A673 (cell line): Measurements from ENCODE around the gene SLC5A3. TPM values are rescaled to one million over a fixed set of nuclear protein-coding genes. Genes with fewer than 3 reads are reported as not detected.
A peak's percentile ranks its signal among the peaks of the same experiment; 100 is the strongest.

Experiments
- BruUV-seq: library from RNA; stranded (reverse); fragments of 400-500 nt; replicated peaks from 2 replicates; lab custom pipeline; 2021; lab: Mats Ljungman, UMichigan
- CTCF ChIA-PET: fragments of 300-600 bp; sonication (Branson Sonifier 250); formaldehyde crosslinking; loops from one replicate; lab custom pipeline; 2022; ENCODE audit warnings: antibody characterized with exemption; lab: Charles Lee
- POLR2A ChIA-PET: fragments of 300-600 bp; sonication (Branson Sonifier 250); formaldehyde crosslinking; loops from one replicate; lab custom pipeline; 2022; ENCODE audit warnings: antibody characterized with exemption; ENCODE audit not compliant: low non-redundant PET; lab: Charles Lee
- DNase-seq: peaks from one replicate; pipeline ENCODE4 v3.0.0-alpha.2; 2015; ENCODE audit warnings: low spot score
- H3K27ac ChIP-seq: fragments of 200-600 bp; sonication (generic); 2 replicates; pipeline ENCODE4 v1.5.1; 2016; ENCODE audit warnings: mixed run types, low read depth, mild to moderate bottlenecking, mixed read lengths, antibody characterized with exemption, low read length; ENCODE audit not compliant: poor library complexity, severe bottlenecking
- H3K27me3 ChIP-seq: fragments of 200-600 bp; sonication (generic); replicated peaks from 2 replicates; pipeline ENCODE4 v1.6.1; 2017; ENCODE audit warnings: mixed run types, low read depth, mild to moderate bottlenecking, mixed read lengths, antibody characterized with exemption, low read length; ENCODE audit not compliant: insufficient read depth, poor library complexity
- H3K36me3 ChIP-seq: fragments of 200-600 bp; sonication (generic); 2 replicates; pipeline ENCODE4 v1.6.1; 2016; ENCODE audit warnings: mixed run types, mild to moderate bottlenecking, mixed read lengths, antibody characterized with exemption, low read length; ENCODE audit not compliant: insufficient read depth, poor library complexity, severe bottlenecking
- H3K4me1 ChIP-seq: fragments of 200-600 bp; sonication (generic); 2 replicates; pipeline ENCODE4 v1.6.1; 2017; ENCODE audit warnings: mixed run types, mild to moderate bottlenecking, mixed read lengths, antibody characterized with exemption, low read length; ENCODE audit not compliant: insufficient read depth, poor library complexity, severe bottlenecking
- H3K4me3 ChIP-seq: fragments of 200-600 bp; sonication (generic); 2 replicates; pipeline ENCODE4 v1.5.1; 2016; ENCODE audit warnings: low read depth, mixed run types, mild to moderate bottlenecking, mixed read lengths, low read length; ENCODE audit not compliant: poor library complexity, severe bottlenecking
- H3K9me3 ChIP-seq: fragments of 200-600 bp; sonication (generic); 2 replicates; pipeline ENCODE4 v1.6.1; 2016; ENCODE audit warnings: mixed run types, low read depth, mild to moderate bottlenecking, mixed read lengths, antibody characterized with exemption, low read length; ENCODE audit not compliant: poor library complexity, severe bottlenecking
- CTCF ChIP-seq: fragments of 300-800, 200-600 bp; sonication (generic); conservative IDR thresholded peaks from 2 replicates; pipeline ENCODE4 v1.5.1; 2017; ENCODE audit warnings: low read depth, mild to moderate bottlenecking, antibody characterized with exemption, low read length, moderate library complexity, mixed read lengths
- EZH2 ChIP-seq: fragments of 200-600 bp; sonication (generic); IDR thresholded peaks from 2 replicates; pipeline ENCODE4 v1.6.1; 2017; ENCODE audit warnings: borderline replicate concordance, low read depth, mild to moderate bottlenecking, mixed read lengths, antibody characterized with exemption, low read length; ENCODE audit not compliant: poor library complexity, severe bottlenecking
- intact Hi-C: fragments of 100-400 bp; cut with micrococcal nuclease; formaldehyde crosslinking; loops from one replicate; pipeline ENCODE4 v1.10.0; 2022; ENCODE audit not compliant: unreplicated experiment
- total RNA-seq: library from RNA; stranded (reverse); gene quantifications from 2 replicates; pipeline ENCODE4 v1.2.3, GENCODE V29; 2021

The SLC5A3 gene
- total RNA-seq, 1 experiment from 2014 or later = 20.5 TPM

- no TSS peak for BruUV-seq
- no peak overlapping the region for H3K27ac ChIP-seq
- CTCF ChIA-PET = no interaction called here
- no peaks in the 10 kb centered on the region for H3K27me3 ChIP-seq
- TF ChIP-seq EZH2 (no peak), CTCF (no peak)
- intact Hi-C loops = no loop called here
- no peaks in the 10 kb centered on the region for H3K4me1 ChIP-seq
- H3K4me3 ChIP-seq = no peak overlapping the region
- DNase-seq = no peak
- POLR2A ChIA-PET = no interaction called here
- no peaks in the 10 kb centered on the region for H3K36me3 ChIP-seq
- H3K9me3 ChIP-seq = no peaks in the 10 kb centered on the region
Observed at GRCh38 chr21:34034369-34035014, 38.9 kb upstream of the SLC5A3 start.

- no peak overlapping the region for H3K27ac ChIP-seq
- no peaks in the 10 kb centered on the region for H3K4me1 ChIP-seq
- H3K9me3 ChIP-seq = no peaks in the 10 kb centered on the region
- intact Hi-C loops = no loop called here
- ChIA-PET POLR2A (no interaction called here), CTCF (no interaction called here)
- no TSS peak for BruUV-seq
- no peak overlapping the region for H3K4me3 ChIP-seq
- H3K36me3 ChIP-seq = no peaks in the 10 kb centered on the region
- no peaks in the 10 kb centered on the region for H3K27me3 ChIP-seq
- TF ChIP-seq CTCF (no peak), EZH2 (no peak)
- DNase-seq = peak; percentile 60
Observed at GRCh38 chr21:34035619-34036354, 37.6 kb upstream of the SLC5A3 start.

- no peak overlapping the region for H3K27ac ChIP-seq
- POLR2A ChIA-PET = no interaction called here
- TF ChIP-seq EZH2 = no peak
- no peak for TF ChIP-seq CTCF
- CTCF ChIA-PET = no interaction called here
- intact Hi-C loops = no loop called here
- H3K4me1 ChIP-seq = no peaks in the 10 kb centered on the region
- BruUV-seq = no TSS peak
- H3K9me3 ChIP-seq = no peaks in the 10 kb centered on the region
- H3K4me3 ChIP-seq = no peak overlapping the region
- no peaks in the 10 kb centered on the region for H3K36me3 ChIP-seq
- DNase-seq = no peak
- H3K27me3 ChIP-seq = no peaks in the 10 kb centered on the region
Observed at GRCh38 chr21:34037009-34037795, 36.2 kb upstream of the SLC5A3 start.
